ENCODE results near the gene PRR23A.
"Not testable (repeated sequence)": the region's sequence is repeated elsewhere in the genome, so short reads cannot be mapped to it uniquely, and the experiment has no call there.

PRR23A gene

GRCh38 chr3:139006051-139006716 lies at the start of gene PRR23A:
Gene PRR23A, minus strand, starts transcription at chr3:139006268. Its CDS starts 0 bp downstream, at chr3:139006268.
- DNase-seq = no peak

GRCh38 chr3:139052802-139053600 lies 46.9 kb upstream of the PRR23A start:
- DNase-seq = no peak

DNA sequence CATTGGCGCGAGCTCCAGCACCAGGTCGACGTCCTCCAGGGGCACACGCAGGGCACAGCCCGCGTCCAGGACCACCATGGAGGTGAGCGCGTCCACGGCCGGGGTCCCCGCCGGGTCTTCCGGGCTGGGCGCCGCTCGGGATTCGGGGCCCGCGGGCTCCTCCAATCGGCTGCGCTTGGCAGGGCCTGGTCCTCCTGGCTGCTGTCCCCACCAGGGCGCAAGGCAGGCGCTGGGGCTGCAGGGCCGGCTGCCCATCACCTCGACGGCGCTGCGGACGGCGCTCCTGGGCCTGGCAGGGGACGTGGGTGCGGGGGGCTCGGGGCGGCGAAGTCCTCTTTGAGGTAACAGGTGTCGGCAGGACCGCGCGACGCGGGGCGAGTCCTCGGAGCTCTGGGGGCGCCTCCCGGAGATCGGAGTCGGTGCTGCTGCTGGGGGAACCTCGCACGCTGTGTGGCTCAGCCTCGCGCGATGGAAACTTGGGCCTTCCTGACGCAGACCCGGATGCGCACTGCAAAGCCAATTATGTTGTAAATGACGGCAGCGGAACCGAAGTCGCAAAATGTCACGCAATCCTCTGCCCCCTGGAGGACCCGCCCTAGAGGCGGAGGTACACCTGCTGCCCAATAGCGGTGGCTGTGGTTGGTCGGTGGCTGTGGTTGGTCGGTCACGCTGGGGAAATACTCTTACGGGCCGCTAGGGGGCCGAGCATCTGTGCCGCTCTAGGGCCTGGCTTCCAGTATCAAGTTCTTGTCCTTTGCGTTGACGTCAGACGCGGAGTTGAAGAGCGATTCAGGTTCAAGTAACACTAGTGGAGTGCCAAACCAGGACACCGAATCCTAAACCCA lies 38.5 kb upstream of the PRR23A start, which contains the start of gene PRR23C:
TSS of gene PRR23C (minus strand) at position 527 of the 845 bp plus-strand sequence. CDS start at position 255, 272 bp downstream.
- DNase-seq = no peak

- DNase-seq = no peak
Observed at GRCh38 chr3:139043554-139044365, 37.7 kb upstream of the PRR23A start.

DNA sequence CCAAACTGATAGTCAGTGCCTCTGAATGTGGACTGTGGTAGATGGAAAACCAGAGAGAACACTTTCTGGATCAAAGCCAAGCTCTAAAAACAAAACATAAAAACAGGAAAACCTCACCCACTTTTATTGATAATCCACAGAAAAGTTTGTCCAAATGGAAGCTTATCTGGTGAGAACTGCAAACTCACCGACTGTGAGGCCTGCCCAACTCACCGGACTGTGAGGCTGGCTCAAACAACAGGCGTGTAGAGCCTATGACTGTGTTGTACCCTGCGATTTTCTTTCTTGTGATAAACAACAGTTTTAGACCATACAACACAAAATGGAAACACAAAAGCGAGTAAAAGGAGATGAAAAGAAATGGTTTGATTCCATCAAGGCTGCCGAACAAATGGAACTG lies 31.4 kb upstream of the PRR23A start:
- DNase-seq = no peak

DNA sequence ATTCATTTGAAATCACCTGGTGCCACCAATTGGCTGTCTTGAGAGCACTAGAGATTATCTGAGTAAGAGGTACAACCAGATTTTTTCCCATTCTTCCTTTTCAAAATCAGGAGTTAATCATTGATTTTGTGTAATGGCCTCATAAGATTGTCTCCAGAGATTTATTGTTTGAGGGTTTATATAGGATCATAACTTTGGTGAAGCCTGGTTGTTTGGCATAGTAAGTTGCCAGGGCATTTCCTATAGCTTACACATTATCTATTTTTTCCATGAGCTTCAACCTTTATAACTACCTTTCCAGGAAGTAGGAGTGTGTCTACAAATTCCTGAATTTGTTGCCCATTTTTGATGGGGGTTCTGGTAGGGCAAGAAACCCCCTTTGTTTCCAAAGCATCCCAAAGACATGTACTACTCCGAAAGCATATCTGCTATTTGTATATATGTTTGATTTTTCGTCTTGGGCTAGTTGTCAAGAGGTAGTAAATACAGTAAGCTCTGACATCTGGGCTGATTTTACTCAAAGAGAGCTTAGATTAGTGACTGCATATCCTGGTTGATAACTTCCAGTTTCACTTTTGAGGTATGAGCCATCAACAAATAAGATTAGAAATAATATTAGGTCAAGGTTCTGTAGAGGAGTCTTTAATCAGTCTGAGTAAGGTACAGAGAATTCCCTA lies 26.4 kb upstream of the PRR23A start:
- DNase-seq = no peak

GRCh38 chr3:139030576-139030975 lies 24.5 kb upstream of the PRR23A start:
- DNase-seq = not testable (repeated sequence)

DNA sequence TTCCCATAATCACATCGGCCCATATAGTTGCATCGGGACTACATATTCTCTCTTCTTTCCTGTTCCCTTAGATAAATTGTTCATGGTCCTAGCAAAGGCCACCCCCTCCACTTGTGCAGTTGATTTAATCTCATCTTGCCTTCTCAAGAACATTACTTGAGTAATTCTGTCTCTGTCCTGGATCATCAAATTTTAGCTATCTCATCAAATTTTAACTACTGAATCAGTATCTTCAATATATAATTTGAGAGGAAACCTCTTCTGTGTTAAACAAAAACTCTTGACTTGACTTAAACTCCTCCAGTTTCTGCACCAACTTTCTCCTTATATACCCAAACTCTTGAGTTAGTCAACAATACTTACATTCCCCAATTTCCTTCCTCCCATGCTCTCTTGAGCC lies 18.9 kb upstream of the PRR23A start:
- no peak for DNase-seq

- no peak for DNase-seq
Observed at GRCh38 chr3:139020868-139021234, 14.8 kb upstream of the PRR23A start, which contains the start of gene PRR23B. Gene PRR23B, minus strand, starts transcription at chr3:139020926. Its CDS starts 265 bp downstream, at chr3:139020661.

DNA sequence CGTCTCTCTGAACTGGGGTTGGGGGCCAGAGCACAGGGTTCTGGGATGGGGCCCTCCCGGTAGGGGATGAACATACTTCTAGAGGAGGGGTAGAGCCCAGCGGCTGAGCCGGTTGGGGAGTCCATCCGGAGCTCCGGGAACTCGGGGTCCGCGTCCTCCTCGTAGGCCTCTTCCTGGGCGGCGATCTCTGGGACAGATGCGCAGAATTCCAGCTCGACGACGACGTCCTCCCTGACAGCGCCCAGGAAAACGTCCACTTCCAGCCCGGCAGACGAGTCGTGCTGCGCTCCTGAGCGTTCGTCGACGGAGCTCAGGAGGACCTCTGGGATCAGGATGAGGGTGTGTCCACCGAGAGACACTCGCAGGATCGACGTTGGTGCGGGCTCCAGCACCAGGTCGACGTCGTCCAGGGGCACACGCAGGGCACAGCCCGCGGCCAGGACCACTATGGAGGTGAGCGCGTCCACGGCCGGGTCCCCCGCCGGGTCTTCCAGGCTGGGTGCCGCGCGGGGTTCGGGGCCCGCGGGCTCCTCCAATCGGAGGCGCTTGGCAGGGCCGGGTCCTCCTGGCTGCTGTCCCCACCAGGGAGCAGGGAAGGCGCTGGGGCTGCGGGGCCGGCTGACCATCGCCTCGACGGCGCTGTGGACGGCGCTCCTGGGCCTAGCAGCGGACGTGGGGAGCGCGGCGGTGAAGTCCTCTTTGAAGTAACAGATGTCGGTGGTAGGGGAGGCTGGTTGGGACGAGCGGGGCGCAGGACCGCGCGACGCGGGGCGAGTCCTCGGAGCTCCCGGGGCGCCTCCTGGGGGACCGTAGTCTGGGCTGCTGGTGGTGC lies 14.2 kb upstream of the PRR23A start:
- DNase-seq = no peak

DNA sequence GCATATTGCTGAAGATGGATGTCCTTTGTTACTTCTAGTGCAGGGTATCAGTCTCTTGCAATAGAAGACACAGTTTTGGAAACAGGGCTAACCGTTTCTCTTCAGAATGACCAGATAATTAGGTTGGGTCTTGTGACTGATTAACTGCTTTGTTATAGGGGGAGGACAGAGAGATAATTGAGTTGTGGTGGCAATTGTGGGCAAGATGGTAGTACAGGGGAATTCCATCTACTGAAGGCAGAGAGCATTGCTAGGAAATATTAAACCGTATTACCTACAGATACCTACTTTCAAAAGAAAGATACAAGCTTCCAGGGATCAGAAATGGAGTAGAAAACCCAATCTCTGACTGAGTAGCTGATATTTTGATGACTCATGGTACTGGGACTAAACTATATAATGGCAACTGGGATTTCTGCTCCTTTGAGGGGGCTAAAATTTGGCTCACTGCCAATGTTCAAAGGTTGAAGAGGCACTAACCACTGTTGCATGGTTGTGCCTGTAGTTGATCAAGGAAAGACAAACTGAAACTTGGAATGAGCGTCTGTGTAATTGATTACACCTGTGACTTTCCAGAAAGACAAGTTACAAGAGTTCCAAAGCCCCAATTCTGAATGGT lies 10.5 kb upstream of the PRR23A start:
- no peak for DNase-seq

DNA sequence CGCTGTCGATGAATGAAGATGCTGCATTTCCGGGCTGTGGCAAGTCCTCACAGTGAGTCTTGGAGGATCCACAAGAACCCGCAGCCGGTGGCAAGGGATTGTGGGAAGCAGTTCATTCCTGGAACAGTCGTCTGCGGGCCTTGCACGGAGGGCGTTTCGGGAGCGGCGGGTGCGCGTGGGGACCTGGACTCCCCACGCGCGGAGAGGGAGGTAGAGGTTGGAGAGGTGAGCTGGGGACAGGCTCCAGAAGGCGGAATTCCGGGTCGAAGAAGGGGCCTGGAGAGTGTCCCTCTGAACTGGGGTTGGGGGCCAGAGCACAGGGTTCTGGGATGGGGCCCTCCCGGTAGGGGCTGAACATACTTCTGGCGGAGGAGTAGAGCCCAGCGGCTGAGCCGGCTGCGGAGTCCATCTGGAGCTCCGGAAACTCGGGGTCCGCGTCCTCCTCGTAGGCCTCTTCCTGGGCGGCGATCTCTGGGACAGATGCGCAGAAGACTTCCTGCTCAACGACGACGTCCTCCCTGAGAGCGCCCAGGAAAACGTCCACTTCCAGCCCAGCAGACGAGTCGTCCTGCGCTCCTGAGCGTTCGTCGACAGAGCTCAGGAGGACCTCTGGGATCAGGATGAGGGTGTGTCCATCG lies 593 bp downstream of the PRR23A start:
- no peak for DNase-seq

GRCh38 chr3:138995706-138996105 lies 10.4 kb downstream of the PRR23A start:
- no peak for DNase-seq

GRCh38 chr3:138987181-138987580 lies 18.9 kb downstream of the PRR23A start:
- no peak for DNase-seq

DNA sequence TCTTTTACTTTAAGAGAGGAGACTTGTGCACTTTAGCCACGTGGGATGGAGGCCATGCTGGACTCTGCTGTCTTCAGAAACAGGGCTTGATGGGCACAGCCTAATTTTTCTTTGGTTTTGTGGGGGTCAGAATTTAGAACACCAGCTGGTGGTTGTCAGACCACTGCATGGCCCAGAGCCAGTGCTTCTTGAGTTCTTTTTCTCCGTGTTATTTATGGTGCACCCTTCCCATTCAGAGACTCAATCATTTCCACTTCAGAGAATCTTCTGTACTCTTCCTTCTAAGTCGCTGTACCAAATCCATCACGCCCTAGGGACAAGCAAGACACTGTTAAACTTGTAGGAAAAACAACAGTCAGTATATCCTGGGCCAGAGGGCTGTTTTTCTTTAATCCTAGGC lies 20.1 kb downstream of the PRR23A start:
- DNase-seq = no peak

DNA sequence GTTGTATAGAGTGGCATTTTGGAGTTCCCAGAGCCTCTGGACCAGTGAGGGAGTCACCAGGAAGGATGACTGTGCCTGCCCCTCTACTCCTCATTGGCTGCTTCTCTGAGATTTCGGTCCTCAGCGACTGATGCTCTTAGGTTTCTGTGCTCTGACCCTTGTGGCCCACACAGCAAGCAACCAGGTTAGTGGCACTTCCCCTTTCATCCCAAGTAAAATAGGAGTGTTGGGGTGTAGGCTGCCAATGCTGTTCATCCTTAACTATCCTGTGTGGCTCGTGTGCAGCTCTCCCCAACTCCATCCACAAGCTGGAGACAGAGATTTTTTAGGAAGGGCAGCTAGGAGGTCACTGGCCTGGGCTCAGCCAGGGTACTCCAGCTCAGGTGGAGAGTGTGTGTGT lies 21.3 kb downstream of the PRR23A start:
- no peak for DNase-seq

DNA sequence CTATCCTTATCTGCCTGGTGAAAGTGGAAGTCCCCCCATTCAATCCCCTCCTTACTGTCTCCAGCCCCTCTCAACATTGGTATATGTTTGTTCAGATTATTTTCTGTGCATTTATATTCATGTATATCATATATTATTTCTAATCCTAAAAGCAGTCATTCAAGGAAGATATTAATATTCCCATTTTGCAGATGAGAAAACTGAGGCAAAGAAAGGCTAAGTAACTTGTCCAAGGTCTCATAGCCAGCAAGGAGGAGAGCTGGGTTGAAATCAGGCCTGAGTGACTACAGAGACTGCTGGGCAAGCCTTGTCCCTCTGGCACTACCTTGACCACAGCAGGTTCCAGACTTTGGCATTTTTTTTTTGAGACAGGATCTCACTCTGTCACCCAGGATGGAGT lies 30.0 kb downstream of the PRR23A start:
- no peak for DNase-seq

DNA sequence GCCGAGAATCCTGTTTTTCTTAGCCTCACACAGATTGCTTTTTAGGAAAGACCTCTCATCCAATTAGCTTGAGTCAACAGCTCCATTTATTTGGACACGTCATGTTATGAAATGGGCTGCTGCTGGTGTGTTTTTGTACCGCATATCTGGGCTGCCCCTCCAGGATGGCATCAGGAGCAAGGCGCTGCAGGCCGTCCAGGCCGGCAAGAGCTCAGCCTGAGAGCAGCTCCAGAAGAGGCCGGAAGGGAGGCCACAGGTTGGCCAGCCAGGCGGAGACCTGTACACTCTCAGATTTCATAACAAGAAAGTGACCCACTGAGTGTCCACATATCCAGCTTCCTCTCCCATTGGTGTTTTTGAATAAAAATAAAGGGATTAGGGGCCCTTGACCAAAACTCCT lies 30.7 kb downstream of the PRR23A start:
- DNase-seq = no peak

GRCh38 chr3:138974462-138974861 lies 31.6 kb downstream of the PRR23A start:
- no peak for DNase-seq

GRCh38 chr3:138972941-138973340 lies 33.1 kb downstream of the PRR23A start:
- no peak for DNase-seq
